ENCODE results near the gene TUBGCP2. TPM values are rescaled to one million over a fixed set of nuclear protein-coding genes. Genes with fewer than 3 reads are reported as not detected.

The TUBGCP2 gene
- total and polyA plus RNA-seq, 2 of the 13 experiments (the other 11 are each of a cell fraction or from before 2014, with no cell fraction given) = 21.3 to 34.5 TPM

GRCh38 chr10:133258066-133258817 is 50.4 kb downstream of the TUBGCP2 start:
- Histone ChIP-seq H3K79me2 (ENCODE audit: insufficient read depth, low read length) (no peaks in the 10 kb centered on the region), H3K9me3 (ENCODE audit: low read length) (no peaks in the 10 kb centered on the region), H3K9ac (ENCODE audit: insufficient read depth, low read depth, low read length) (no peak overlapping the region), H3K4me1 (ENCODE audit: insufficient read depth, low read length) (peaks cover 35% of the 10 kb centered on the region), H2AFZ (ENCODE audit: low read length) (no peak overlapping the region), H3K4me2 (ENCODE audit: low read depth, low read length) (peak overlapping the region; percentile 72), H3K4me3 (replicated peaks in 1 of 3; ENCODE audit: insufficient read depth in 1 of 3, low read depth in 2 of 3, low read length in 3 of 3) (peak overlapping the region in 1 of 3 experiments; percentile 63; a peak in 1 of 6 replicates), H3K27me3 (ENCODE audit: control insufficient read depth in 1 of 2, insufficient read depth in 2 of 2, low read length in 2 of 2) (peaks cover 13 to 62% of the 10 kb centered on the region in 2 experiments), H4K20me1 (ENCODE audit: insufficient read depth, low read length) (no peaks in the 10 kb centered on the region), H3K27ac (ENCODE audit: extremely low read length, insufficient read depth, low read length) (no peak overlapping the region), H3K36me3 (replicated peaks in 1 of 2; ENCODE audit: control insufficient read depth in 1 of 2, insufficient read depth in 2 of 2, low read length in 2 of 2) (no peaks in the 10 kb centered on the region)
- CTCF ChIA-PET (ENCODE audit: low intra/inter-chr PET ratio, low total read pairs) = no interaction called here
- FAIRE-seq (no peak), DNase-seq (ENCODE audit: low spot score) (no peak), ATAC-seq (peak; percentile 14)
- 27% methylated on average over 2 of the region's 21 CpGs for WGBS (ENCODE audit: low lambda C conversion rate)
- BruUV-seq (replicated peaks) = no TSS peak
- in situ Hi-C loops (cut with HindIII; ENCODE audit: extremely low pct_ligation_motif_present, low pct_unique_long_range_greater_than_20kb) = no loop called here
- POLR2A ChIA-PET = interaction anchor here (1.2 kb wide), 1 partner anchor 20 kb away, joined by 6 read pairs; no protein-coding TSS in a partner anchor
- intact Hi-C loops (cut with micrococcal nuclease; ENCODE audit: unreplicated experiment) = no loop called here
- TF ChIP-seq SMC3 (IDR thresholded peaks at IDR 0.05; ENCODE audit: low read length) = no peak
- no peak for TF ChIP-seq ZNF546 (CRISPR knock-in tag; conservative IDR thresholded peaks at IDR 0.05)
- TF ChIP-seq CREB1 (IDR thresholded peaks at IDR 0.05) = no peak
- TF ChIP-seq CREB1 (CRISPR knock-in tag; IDR thresholded peaks at IDR 0.05) = no peak
- TF ChIP-seq, protein P1, sequence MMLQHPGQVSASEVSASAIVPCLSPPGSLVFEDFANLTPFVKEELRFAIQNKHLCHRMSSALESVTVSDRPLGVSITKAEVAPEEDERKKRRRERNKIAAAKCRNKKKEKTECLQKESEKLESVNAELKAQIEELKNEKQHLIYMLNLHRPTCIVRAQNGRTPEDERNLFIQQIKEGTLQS (CRISPR knock-in tag; IDR thresholded peaks at IDR 0.05) = no peak
- TF ChIP-seq NFIC (IDR thresholded peaks at IDR 0.05; ENCODE audit: low read length) = no peak
- TF ChIP-seq MYC (CRISPR knock-in tag; IDR thresholded peaks at IDR 0.05; ENCODE audit: borderline replicate concordance) = peak; percentile 29; the same call in 1 of the 2 replicates
- TF ChIP-seq FOXP1 (IDR thresholded peaks at IDR 0.05) = no peak
- no peak for TF ChIP-seq FOXP1 (CRISPR knock-in tag; IDR thresholded peaks at IDR 0.05)
- no peak for TF ChIP-seq ZNF781 (CRISPR knock-in tag; IDR thresholded peaks at IDR 0.05; ENCODE audit: borderline replicate concordance, not compliant biosample characterization)
- no peak for TF ChIP-seq POLR2AphosphoS2 (IDR thresholded peaks at IDR 0.05; ENCODE audit: low read depth, low read length)
- TF ChIP-seq RXRA (CRISPR knock-in tag; IDR thresholded peaks at IDR 0.05) = peak; percentile 59
- TF ChIP-seq HHEX (CRISPR knock-in tag; IDR thresholded peaks at IDR 0.05) = no peak
- TF ChIP-seq MED1 (CRISPR knock-in tag; IDR thresholded peaks at IDR 0.05) = no peak
- TF ChIP-seq ZNF574 (CRISPR knock-in tag; IDR thresholded peaks at IDR 0.05) = no peak
- TF ChIP-seq, protein P2, sequence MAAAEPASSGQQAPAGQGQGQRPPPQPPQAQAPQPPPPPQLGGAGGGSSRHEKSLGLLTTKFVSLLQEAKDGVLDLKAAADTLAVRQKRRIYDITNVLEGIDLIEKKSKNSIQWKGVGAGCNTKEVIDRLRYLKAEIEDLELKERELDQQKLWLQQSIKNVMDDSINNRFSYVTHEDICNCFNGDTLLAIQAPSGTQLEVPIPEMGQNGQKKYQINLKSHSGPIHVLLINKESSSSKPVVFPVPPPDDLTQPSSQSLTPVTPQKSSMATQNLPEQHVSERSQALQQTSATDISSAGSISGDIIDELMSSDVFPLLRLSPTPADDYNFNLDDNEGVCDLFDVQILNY (CRISPR knock-in tag; conservative IDR thresholded peaks at IDR 0.05) = no peak
- TF ChIP-seq PAWR (CRISPR knock-in tag; IDR thresholded peaks at IDR 0.05; ENCODE audit: borderline replicate concordance) = no peak
- no peak for TF ChIP-seq ZFP90 (CRISPR knock-in tag; IDR thresholded peaks at IDR 0.05; ENCODE audit: borderline replicate concordance)
- no peak for TF ChIP-seq TMF1 (CRISPR knock-in tag; IDR thresholded peaks at IDR 0.05; ENCODE audit: low read depth)
- TF ChIP-seq ZNF18 (CRISPR knock-in tag; IDR thresholded peaks at IDR 0.05; ENCODE audit: insufficient replicate concordance) = no peak
- peak; percentile 45; the same call in 1 of the 2 replicates for TF ChIP-seq MAX (IDR thresholded peaks at IDR 0.05)
